ENCODE results near the gene ASTN2. TPM values are rescaled to one million over a fixed set of nuclear protein-coding genes. Genes with fewer than 3 reads are reported as not detected.

Gene ASTN2
- total RNA-seq, 1 donor from 2014 or later, result 42.2 TPM

GRCh38 chr9:117178596-117179375 lies 236.1 kb downstream of the ASTN2 start:
- DNase-seq (ENCODE audit: low read depth), result peak; percentile 1

GRCh38 chr9:117170567-117170966 lies 244.3 kb downstream of the ASTN2 start:
- DNase-seq (ENCODE audit: low read depth), result no peak

GRCh38 chr9:117169089-117169621 lies 245.7 kb downstream of the ASTN2 start:
- no peak for DNase-seq (ENCODE audit: low read depth)

- no peak for DNase-seq (ENCODE audit: low read depth)
These were observed 250.3 kb downstream of the ASTN2 start for GRCh38 chr9:117164512-117164911.

- DNase-seq (ENCODE audit: low read depth), result peak; percentile 4
These were observed 254.6 kb downstream of the ASTN2 start for GRCh38 chr9:117160254-117160653.

- no peak for DNase-seq (ENCODE audit: low read depth)
These were observed 257.9 kb downstream of the ASTN2 start for GRCh38 chr9:117156771-117157535.

- DNase-seq (ENCODE audit: low read depth), result no peak
These were observed 258.6 kb downstream of the ASTN2 start for GRCh38 chr9:117156144-117156688.

- peak; percentile 40 for DNase-seq (ENCODE audit: low read depth)
These were observed 261.8 kb downstream of the ASTN2 start for GRCh38 chr9:117153021-117153420.

GRCh38 chr9:117151716-117152115 lies 263.1 kb downstream of the ASTN2 start:
- DNase-seq (ENCODE audit: low read depth), result no peak

GRCh38 chr9:117149996-117150395 lies 264.9 kb downstream of the ASTN2 start:
- no peak for DNase-seq (ENCODE audit: low read depth)

- no peak for DNase-seq (ENCODE audit: low read depth)
These were observed 268.9 kb downstream of the ASTN2 start for GRCh38 chr9:117145811-117146490.

- DNase-seq (ENCODE audit: low read depth), result no peak
These were observed 269.8 kb downstream of the ASTN2 start for GRCh38 chr9:117145081-117145480.

- DNase-seq (ENCODE audit: low read depth), result no peak
These were observed 276.6 kb downstream of the ASTN2 start for GRCh38 chr9:117138231-117138630.

GRCh38 chr9:117136461-117136860 lies 278.4 kb downstream of the ASTN2 start:
- no peak for DNase-seq (ENCODE audit: low read depth)

- no peak for DNase-seq (ENCODE audit: low read depth)
These were observed 279.3 kb downstream of the ASTN2 start for GRCh38 chr9:117135501-117136098.

- no peak for DNase-seq (ENCODE audit: low read depth)
These were observed 279.9 kb downstream of the ASTN2 start for GRCh38 chr9:117134826-117135500.

GRCh38 chr9:117126871-117127270 lies 288.0 kb downstream of the ASTN2 start:
- DNase-seq (ENCODE audit: low read depth), result no peak

GRCh38 chr9:117125531-117125930 lies 289.3 kb downstream of the ASTN2 start:
- no peak for DNase-seq (ENCODE audit: low read depth)

GRCh38 chr9:117123729-117124128 lies 291.1 kb downstream of the ASTN2 start:
- no peak for DNase-seq (ENCODE audit: low read depth)

GRCh38 chr9:117122953-117123352 lies 291.9 kb downstream of the ASTN2 start:
- no peak for DNase-seq (ENCODE audit: low read depth)

GRCh38 chr9:117122102-117122501 lies 292.8 kb downstream of the ASTN2 start:
- DNase-seq (ENCODE audit: low read depth), result no peak

Data from renal cortical epithelial cell (primary cell).